ENCODE measurements around the gene TDRD6. TPM values are rescaled to one million over a fixed set of nuclear protein-coding genes. Genes with fewer than 3 reads are reported as not detected.

TDRD6 gene
- total and polyA plus RNA-seq, 7 donors = 0.04 to 0.45 (median 0.20) TPM

GRCh38 chr6:46657642-46658041, 30.0 kb upstream of the TDRD6 start:
- intact Hi-C loops (cut with DNase I) = no loop called here
- H3K27me3 ChIP-seq (ENCODE audit: insufficient read depth in 3 of 3, low read length in 2 of 3) = no peaks in the 10 kb centered on the region
- ATAC-seq = no peak

GRCh38 chr6:46661483-46661882, 26.2 kb upstream of the TDRD6 start:
- 80 to 86% (median 82%) methylated on average over 2 of the region's 2 CpGs for WGBS, 3 donors

More at GRCh38 chr6:46657642-46658041, 30.0 kb upstream of the TDRD6 start:
- H3K4me3 ChIP-seq = no peak overlapping the region
- H3K36me3 ChIP-seq (ENCODE audit: insufficient read depth in 1 of 2, low read depth in 1 of 2) = peaks cover 0 to 63% of the 10 kb centered on the region in 2 donors
- TF ChIP-seq CTCF (IDR thresholded peaks at IDR 0.05) = no peak
- no peaks in the 10 kb centered on the region for H3K9me3 ChIP-seq
- H3K27ac ChIP-seq = no peak overlapping the region
- DNase-seq = no peak
- H3K4me1 ChIP-seq = peaks cover 12% of the 10 kb centered on the region

GRCh38 chr6:46667377-46667776, 20.3 kb upstream of the TDRD6 start:
- Histone ChIP-seq H3K36me3 (ENCODE audit: insufficient read depth in 1 of 2, low read depth in 1 of 2) (peaks cover 0 to 82% of the 10 kb centered on the region in 2 donors), H3K27ac (no peak overlapping the region), H3K9me3 (no peaks in the 10 kb centered on the region), H3K4me1 (no peaks in the 10 kb centered on the region), H3K4me3 (no peak overlapping the region), H3K27me3 (ENCODE audit: insufficient read depth in 3 of 3, low read length in 2 of 3) (no peaks in the 10 kb centered on the region)
- WGBS, 3 donors = 95 to 98% (median 97%) methylated on average over 2 of the region's 2 CpGs
- DNase-seq (no peak), ATAC-seq (no peak)
- intact Hi-C loops (cut with DNase I) = no loop called here
- TF ChIP-seq CTCF (IDR thresholded peaks at IDR 0.05) = no peak

More at GRCh38 chr6:46661483-46661882, 26.2 kb upstream of the TDRD6 start:
- no peaks in the 10 kb centered on the region for H3K4me1 ChIP-seq
- intact Hi-C loops (cut with DNase I) = no loop called here
- H3K27me3 ChIP-seq (ENCODE audit: insufficient read depth in 3 of 3, low read length in 2 of 3) = no peaks in the 10 kb centered on the region
- DNase-seq = no peak
- H3K4me3 ChIP-seq = no peak overlapping the region
- no peaks in the 10 kb centered on the region for H3K9me3 ChIP-seq
- ATAC-seq = no peak
- no peak for TF ChIP-seq CTCF (IDR thresholded peaks at IDR 0.05)
- H3K36me3 ChIP-seq (ENCODE audit: insufficient read depth in 1 of 2, low read depth in 1 of 2) = peaks cover 0 to 92% of the 10 kb centered on the region in 2 donors
- no peak overlapping the region for H3K27ac ChIP-seq

- no peaks in the 10 kb centered on the region for H3K27me3 ChIP-seq (ENCODE audit: insufficient read depth in 3 of 3, low read length in 2 of 3)
- H3K4me3 ChIP-seq = no peak overlapping the region
- H3K27ac ChIP-seq = no peak overlapping the region
- no peak for DNase-seq
- peaks cover 3 to 75% of the 10 kb centered on the region in 2 donors for H3K36me3 ChIP-seq (ENCODE audit: insufficient read depth in 1 of 2, low read depth in 1 of 2)
- H3K9me3 ChIP-seq = no peaks in the 10 kb centered on the region
- WGBS, 3 donors = 32 to 54% (median 35%) methylated on average over 1 of the region's 1 CpG
- TF ChIP-seq CTCF (IDR thresholded peaks at IDR 0.05) = no peak
- intact Hi-C loops (cut with DNase I) = no loop called here
- no peaks in the 10 kb centered on the region for H3K4me1 ChIP-seq
- ATAC-seq = no peak
These were observed 13.3 kb upstream of the TDRD6 start for GRCh38 chr6:46674410-46674809.

- H3K4me1 ChIP-seq = no peaks in the 10 kb centered on the region
- no peak overlapping the region for H3K27ac ChIP-seq
- H3K9me3 ChIP-seq = no peaks in the 10 kb centered on the region
- DNase-seq = no peak
- H3K36me3 ChIP-seq (ENCODE audit: insufficient read depth in 1 of 2, low read depth in 1 of 2) = peaks cover 3 to 55% of the 10 kb centered on the region in 2 donors
- no peak for TF ChIP-seq CTCF (IDR thresholded peaks at IDR 0.05)
- ATAC-seq = no peak
- no peaks in the 10 kb centered on the region for H3K27me3 ChIP-seq (ENCODE audit: insufficient read depth in 3 of 3, low read length in 2 of 3)
- no peak overlapping the region for H3K4me3 ChIP-seq
- 89 to 92% (median 91%) methylated on average over 6 of the region's 6 CpGs for WGBS, 3 donors
- intact Hi-C loops (cut with DNase I) = no loop called here
These were observed 10.9 kb upstream of the TDRD6 start for GRCh38 chr6:46676604-46677313.

Measured in psoas muscle (tissue), 8 donors.